ENCODE data around the gene TSC22D1.

GRCh38 chr13:44618326-44618725 is 42.2 kb upstream of the TSC22D1 start:
- no peak for TF ChIP-seq POLR2A (IDR thresholded peaks at IDR 0.05)
- TF ChIP-seq, protein P1, sequence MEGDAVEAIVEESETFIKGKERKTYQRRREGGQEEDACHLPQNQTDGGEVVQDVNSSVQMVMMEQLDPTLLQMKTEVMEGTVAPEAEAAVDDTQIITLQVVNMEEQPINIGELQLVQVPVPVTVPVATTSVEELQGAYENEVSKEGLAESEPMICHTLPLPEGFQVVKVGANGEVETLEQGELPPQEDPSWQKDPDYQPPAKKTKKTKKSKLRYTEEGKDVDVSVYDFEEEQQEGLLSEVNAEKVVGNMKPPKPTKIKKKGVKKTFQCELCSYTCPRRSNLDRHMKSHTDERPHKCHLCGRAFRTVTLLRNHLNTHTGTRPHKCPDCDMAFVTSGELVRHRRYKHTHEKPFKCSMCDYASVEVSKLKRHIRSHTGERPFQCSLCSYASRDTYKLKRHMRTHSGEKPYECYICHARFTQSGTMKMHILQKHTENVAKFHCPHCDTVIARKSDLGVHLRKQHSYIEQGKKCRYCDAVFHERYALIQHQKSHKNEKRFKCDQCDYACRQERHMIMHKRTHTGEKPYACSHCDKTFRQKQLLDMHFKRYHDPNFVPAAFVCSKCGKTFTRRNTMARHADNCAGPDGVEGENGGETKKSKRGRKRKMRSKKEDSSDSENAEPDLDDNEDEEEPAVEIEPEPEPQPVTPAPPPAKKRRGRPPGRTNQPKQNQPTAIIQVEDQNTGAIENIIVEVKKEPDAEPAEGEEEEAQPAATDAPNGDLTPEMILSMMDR (IDR thresholded peaks at IDR 0.05) = no peak
